Uterus (tissue), 2 donors: Measurements from ENCODE around the gene GALNT1.

Experiments used
- CTCF ChIP-seq, 4 experiments: fragments of 200-600 bp in 2 of 4; fragments of 450-650 bp in 2 of 4; sonication (generic) in 2 of 4; IDR thresholded peaks; one replicate each; pipeline ENCODE4 v1.5.1; 2016 to 2019; ENCODE audit warnings: antibody characterized with exemption in 4 of 4, mild to moderate bottlenecking in 2 of 4, moderate library complexity in 1 of 4
- POLR2A ChIP-seq, 2 donors: fragments of 450-650 bp; IDR thresholded peaks; one replicate each; pipeline ENCODE4 v1.6.1; 2016; ENCODE audit warnings: antibody characterized with exemption in 2 of 2, mild to moderate bottlenecking in 1 of 2, moderate library complexity in 1 of 2

- TF ChIP-seq CTCF (IDR thresholded peaks at IDR 0.05) (no peak), POLR2A (IDR thresholded peaks at IDR 0.05) (no peak)
These were observed 100.8 kb downstream of the GALNT1 start for GRCh38 chr18:35682281-35682867.
